Kidney epithelial cell (primary cell): ENCODE measurements around the gene PNPLA2. TPM values are rescaled to one million over a fixed set of nuclear protein-coding genes. Genes with fewer than 3 reads are reported as not detected.

Experiments
- DNase-seq: peaks from one replicate; pipeline ENCODE4 v3.0.0-alpha.2; 2010; ENCODE audit warnings: low read depth
- H3K27me3 ChIP-seq: 2 replicates; pipeline ENCODE4 v1.6.0; 2011; ENCODE audit warnings: low read length; ENCODE audit not compliant: control insufficient read depth, insufficient read depth
- H3K36me3 ChIP-seq: 2 replicates; pipeline ENCODE4 v1.5.1; 2011; ENCODE audit warnings: low read length; ENCODE audit not compliant: control insufficient read depth, insufficient read depth
- H3K4me3 ChIP-seq: 2 replicates; pipeline ENCODE4 v1.5.1; 2011; ENCODE audit warnings: low read depth, mild to moderate bottlenecking, control low read depth, low read length
- total RNA-seq: library from RNA; depleted of rRNA; stranded (reverse); fragments of >200 nt; gene quantifications from 2 replicates; pipeline ENCODE4 v1.2.3, GENCODE V29; 2015
- TF ChIP-seq, protein P1 (sequence below): IDR thresholded peaks from 2 replicates; pipeline ENCODE4 v1.5.1; 2011; ENCODE audit warnings: mild to moderate bottlenecking, moderate library complexity, low read length, control low read depth, inconsistent platforms; ENCODE audit not compliant: insufficient read depth, poor library complexity, severe bottlenecking

The PNPLA2 gene, protein sequence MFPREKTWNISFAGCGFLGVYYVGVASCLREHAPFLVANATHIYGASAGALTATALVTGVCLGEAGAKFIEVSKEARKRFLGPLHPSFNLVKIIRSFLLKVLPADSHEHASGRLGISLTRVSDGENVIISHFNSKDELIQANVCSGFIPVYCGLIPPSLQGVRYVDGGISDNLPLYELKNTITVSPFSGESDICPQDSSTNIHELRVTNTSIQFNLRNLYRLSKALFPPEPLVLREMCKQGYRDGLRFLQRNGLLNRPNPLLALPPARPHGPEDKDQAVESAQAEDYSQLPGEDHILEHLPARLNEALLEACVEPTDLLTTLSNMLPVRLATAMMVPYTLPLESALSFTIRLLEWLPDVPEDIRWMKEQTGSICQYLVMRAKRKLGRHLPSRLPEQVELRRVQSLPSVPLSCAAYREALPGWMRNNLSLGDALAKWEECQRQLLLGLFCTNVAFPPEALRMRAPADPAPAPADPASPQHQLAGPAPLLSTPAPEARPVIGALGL
- 27.5 and 46.0 TPM in 2 replicates for total RNA-seq

DNA sequence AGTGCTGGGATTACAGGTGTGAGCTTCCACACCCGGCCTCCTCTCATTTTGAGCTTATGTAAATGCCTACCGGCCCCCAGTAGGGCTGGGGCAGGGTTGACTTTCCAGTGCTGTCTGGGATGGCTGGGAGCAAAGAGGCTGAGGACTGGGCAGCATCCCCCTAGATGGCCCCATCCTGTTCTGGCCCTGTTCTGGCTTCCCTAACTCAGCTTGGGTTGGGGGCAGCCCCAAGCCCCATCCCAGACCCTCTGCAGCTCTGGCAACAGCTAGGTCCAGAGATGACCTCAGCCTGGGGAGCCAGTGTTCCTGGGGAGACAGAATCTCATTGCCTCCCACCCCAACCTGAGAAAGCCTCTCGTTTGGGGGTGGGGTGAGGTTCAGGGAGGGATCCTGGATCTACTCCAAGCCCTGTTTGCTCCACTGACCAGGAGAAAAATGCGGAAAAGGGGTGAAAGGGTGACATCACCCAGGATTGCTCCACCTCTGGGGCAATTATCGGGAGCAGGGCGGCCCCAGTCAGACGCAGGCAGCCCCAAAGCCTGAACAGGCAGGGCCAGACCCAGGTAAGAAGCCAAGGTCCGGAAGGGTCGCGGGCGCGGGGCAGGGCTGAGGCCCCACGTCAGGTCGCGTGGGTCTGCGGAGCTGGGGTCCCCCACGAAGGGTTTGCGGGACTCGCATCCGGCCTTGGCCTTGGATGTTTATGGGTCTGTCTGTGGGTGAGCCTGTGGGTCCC is at the start of gene PNPLA2:
Gene PNPLA2 (plus strand): TSS at position 519 of the 733 bp plus-strand sequence. CDS start 805 bp downstream, outside the sequence.
- no peak for DNase-seq
- Histone ChIP-seq H3K36me3 (peaks cover 3% of the 10 kb centered on the region), H3K27me3 (no peaks in the 10 kb centered on the region), H3K4me3 (peak within 1 kb of the TSS; percentile 85)
- TF ChIP-seq, protein P1, sequence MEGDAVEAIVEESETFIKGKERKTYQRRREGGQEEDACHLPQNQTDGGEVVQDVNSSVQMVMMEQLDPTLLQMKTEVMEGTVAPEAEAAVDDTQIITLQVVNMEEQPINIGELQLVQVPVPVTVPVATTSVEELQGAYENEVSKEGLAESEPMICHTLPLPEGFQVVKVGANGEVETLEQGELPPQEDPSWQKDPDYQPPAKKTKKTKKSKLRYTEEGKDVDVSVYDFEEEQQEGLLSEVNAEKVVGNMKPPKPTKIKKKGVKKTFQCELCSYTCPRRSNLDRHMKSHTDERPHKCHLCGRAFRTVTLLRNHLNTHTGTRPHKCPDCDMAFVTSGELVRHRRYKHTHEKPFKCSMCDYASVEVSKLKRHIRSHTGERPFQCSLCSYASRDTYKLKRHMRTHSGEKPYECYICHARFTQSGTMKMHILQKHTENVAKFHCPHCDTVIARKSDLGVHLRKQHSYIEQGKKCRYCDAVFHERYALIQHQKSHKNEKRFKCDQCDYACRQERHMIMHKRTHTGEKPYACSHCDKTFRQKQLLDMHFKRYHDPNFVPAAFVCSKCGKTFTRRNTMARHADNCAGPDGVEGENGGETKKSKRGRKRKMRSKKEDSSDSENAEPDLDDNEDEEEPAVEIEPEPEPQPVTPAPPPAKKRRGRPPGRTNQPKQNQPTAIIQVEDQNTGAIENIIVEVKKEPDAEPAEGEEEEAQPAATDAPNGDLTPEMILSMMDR = no peak

DNA sequence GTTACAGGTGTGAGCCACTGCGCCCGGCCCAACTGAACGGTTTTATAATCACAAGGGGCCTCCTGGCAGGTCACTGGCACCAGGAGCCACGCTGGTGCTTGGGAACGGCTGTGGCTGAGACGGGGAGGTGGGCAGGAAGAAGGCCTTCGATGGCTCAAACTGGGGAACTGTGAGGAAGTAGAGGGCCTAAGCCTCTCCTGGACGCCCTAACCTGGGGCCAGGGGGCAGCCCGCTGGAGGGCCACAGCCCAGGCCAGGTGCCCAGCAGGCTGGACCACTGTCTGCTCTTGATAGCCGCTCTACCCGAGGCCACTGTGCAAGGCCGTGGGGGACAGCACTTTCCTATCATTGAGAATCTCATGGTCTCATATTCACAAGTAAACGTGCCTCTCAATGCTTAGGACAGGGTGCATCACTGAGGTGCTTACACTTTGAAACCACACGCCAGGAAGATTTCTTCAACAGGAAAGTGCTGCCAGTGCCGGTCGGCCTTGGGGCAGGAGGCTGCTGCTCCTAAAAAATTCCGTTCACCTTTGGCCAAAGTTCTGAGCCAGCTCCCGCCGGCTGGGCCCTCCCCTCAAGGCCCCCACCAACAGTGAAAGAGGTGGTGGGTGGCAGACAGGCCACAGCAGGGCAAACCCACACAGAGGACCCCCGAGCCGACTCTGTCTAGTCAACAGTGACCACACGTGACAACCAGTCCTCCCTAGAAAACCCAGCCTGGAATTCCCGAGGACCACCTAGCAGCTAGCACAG is 48.6 kb upstream of the PNPLA2 start:
- Histone ChIP-seq H3K4me3 (no peak overlapping the region), H3K36me3 (peaks cover 4% of the 10 kb centered on the region), H3K27me3 (no peaks in the 10 kb centered on the region)
- TF ChIP-seq, protein P1 = no peak
- DNase-seq = no peak

DNA sequence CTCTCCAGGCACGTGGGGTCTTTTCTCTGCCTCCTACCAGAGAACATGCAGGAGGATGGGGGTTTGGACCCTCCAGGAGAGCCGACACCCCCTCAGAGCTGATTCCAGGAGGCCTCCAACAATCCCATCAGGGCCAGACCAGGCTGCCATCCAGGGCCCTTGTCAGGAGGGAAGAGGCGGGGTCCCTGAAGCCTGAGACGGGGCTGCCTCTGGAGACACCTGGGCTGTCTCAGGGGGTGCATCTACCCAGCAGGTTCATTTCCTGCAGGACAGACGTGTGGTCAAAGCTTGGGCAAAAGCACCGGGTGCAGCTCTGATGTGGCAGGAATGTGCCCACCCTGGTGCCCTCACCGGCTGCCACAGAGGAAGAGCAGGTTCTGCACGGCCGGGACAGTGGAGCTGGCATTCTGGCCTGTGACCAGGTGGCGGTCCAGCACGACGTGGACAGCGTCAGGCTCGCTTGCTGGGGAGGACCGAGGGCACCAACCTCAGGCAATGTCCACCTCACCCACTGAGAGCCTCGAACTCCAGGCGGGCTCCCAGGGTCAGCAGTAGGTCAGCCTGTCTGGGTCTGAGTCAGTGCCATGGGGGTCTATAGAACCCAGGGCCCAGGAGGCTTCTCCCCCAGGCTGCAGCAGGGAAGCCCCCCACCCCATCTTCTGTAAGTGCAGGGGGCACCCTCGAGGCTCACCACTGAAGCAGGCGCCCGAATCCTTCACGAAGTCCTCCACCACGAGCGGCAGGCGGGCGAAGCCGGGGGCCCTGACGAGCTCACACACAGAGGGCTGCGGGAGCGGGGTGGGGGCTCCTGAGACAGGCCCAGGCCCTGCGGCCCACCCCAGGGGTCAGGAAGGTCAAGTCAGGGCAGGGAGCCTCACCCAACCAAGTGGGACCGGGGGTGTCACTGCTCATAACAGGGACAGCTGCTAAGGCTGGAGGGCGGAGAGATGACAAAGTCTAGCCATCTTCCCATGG is 47.8 kb upstream of the PNPLA2 start:
- no peaks in the 10 kb centered on the region for H3K27me3 ChIP-seq
- TF ChIP-seq, protein P1 = no peak
- H3K36me3 ChIP-seq = peaks cover 3% of the 10 kb centered on the region
- H3K4me3 ChIP-seq = no peak overlapping the region
- DNase-seq = no peak

DNA sequence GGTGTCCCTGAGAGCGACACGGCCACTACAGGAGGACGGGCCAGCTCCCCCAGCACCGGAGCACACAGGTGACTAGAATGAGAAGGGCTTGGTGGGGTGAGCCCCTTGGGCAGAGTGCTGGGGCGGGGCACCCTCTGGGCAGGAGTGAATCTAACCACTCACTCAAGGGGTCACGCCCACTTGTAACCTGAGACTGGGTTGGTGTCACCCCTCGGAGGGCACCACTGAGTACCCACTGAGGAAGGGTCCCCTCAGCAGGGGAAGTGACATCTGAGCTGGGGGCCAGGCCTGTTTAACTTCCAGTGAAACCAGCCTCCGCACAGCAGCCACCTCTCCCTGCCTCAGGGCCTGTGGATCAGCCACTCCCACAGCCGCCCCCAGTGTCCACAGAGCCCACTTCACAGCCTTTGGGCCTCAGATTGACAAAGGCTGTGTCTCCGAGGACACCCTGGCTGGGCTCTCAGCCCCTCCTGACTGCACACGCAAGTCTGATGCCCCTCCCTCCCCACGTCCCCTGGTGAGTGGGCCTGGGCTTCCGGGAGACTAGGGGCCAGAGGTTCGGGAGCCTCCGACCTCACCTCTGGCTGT is 47.0 kb upstream of the PNPLA2 start:
- H3K4me3 ChIP-seq = no peak overlapping the region
- TF ChIP-seq, protein P1 = no peak
- peaks cover 1% of the 10 kb centered on the region for H3K36me3 ChIP-seq
- no peak for DNase-seq
- no peaks in the 10 kb centered on the region for H3K27me3 ChIP-seq
